H1 (cell line): ENCODE data around the gene RIPOR2. TPM values are rescaled to one million over a fixed set of nuclear protein-coding genes. Genes with fewer than 3 reads are reported as not detected.

Experiments
- FOSL1 ChIP-seq: IDR thresholded peaks from 2 replicates; pipeline ENCODE4 v1.6.1; 2011; ENCODE audit warnings: mild to moderate bottlenecking, low read depth, low read length, moderate library complexity; ENCODE audit not compliant: insufficient read depth
- polyA plus RNA-seq, 7 experiments: library from polyadenylated mRNA; depleted of rRNA in 3 of 7; stranded (reverse) in 5 of 7; unstranded in 2 of 7; fragments of >200 nt in 5 of 7; fragments of 200-250 nt in 2 of 7; gene quantifications; 1 replicate in 5 of 7; 2 replicates in 1 of 7; 4 replicates in 1 of 7; pipeline versions ENCODE4 v1.2.1 to v1.2.3, GENCODE V29; 2011 to 2013; ENCODE audit warnings: missing spikeins in 2 of 7, mixed read lengths in 2 of 7
- total RNA-seq: library from RNA; stranded (reverse); fragmentation: NEBNext Ultra II Directional; extraction: Animal tissue kit (Norgen Biotek cat#: 25700); gene quantifications from 2 replicates; pipeline ENCODE4 v1.2.1, GENCODE V29; 2021

RIPOR2 gene
- total and polyA plus RNA-seq, 2 of the 8 experiments (the other 6 are each of a cell fraction or from before 2014, with no cell fraction given): 16.7 to 45.6 TPM

DNA sequence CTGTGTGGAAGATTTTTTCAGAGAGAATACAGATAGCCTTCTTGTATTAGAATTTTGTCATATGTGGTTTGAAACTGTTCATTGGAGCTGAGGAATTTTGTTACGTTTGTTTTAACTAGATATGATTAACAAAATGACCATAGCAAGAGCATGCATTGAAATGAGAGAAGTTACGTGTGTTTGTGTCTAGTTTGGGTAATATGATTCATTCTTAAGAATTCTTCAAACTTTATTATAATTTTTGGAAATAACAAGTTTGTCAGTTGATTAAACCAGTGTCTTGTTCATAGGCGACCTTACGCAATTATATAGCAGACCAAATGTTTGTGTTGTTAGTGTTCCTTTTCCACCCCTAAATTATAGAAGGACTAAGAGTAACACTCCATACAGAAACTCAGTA, 155.6 kb downstream of the RIPOR2 start (continued):
- no peak for TF ChIP-seq FOSL1
- TF ChIP-seq, all 59 proteins: peak for 0
